MCF 10A (cell line): ENCODE data around the gene AZIN2. TPM values are rescaled to one million over a fixed set of nuclear protein-coding genes. Genes with fewer than 3 reads are reported as not detected.

Experiments used
- BruUV-seq: library from RNA; stranded (reverse); fragments of 400-500 nt; replicated peaks from 2 replicates; lab custom pipeline; 2021; lab: Mats Ljungman, UMichigan
- CTCF ChIA-PET: fragments of 300-600 bp; sonication (Branson Sonifier 250); formaldehyde crosslinking; extraction: SDS; loops from one replicate; lab custom pipeline; 2021; ENCODE audit warnings: antibody characterized with exemption, inconsistent platforms; lab: Yijun Ruan, JAX
- POLR2A ChIA-PET: fragments of 300-600, 350-650 bp; sonication (Branson Sonifier 250); formaldehyde crosslinking; extraction: SDS; loops from one replicate; lab custom pipeline; 2020; ENCODE audit warnings: antibody characterized with exemption, inconsistent platforms; lab: Yijun Ruan, JAX
- DNase-seq: peaks from one replicate; pipeline ENCODE4 v3.0.0-alpha.2; 2018; ENCODE audit not compliant: unreplicated experiment
- H3K27ac Mint-ChIP-seq: one replicate; pipeline ENCODE4 v1.8.0; 2022; ENCODE audit warnings: mild to moderate bottlenecking, low read depth, mixed read lengths; ENCODE audit not compliant: unreplicated experiment
- H3K27me3 Mint-ChIP-seq: one replicate; pipeline ENCODE4 v1.8.0; 2022; ENCODE audit warnings: mixed read lengths; ENCODE audit not compliant: insufficient read depth, unreplicated experiment
- H3K36me3 Mint-ChIP-seq: one replicate; pipeline ENCODE4 v1.8.0; 2022; ENCODE audit warnings: mild to moderate bottlenecking, moderate library complexity, mixed read lengths; ENCODE audit not compliant: insufficient read depth, unreplicated experiment
- H3K4me1 Mint-ChIP-seq: one replicate; pipeline ENCODE4 v1.8.0; 2022; ENCODE audit warnings: mixed read lengths; ENCODE audit not compliant: insufficient read depth, unreplicated experiment
- H3K4me3 Mint-ChIP-seq: one replicate; pipeline ENCODE4 v1.8.0; 2022; ENCODE audit warnings: mild to moderate bottlenecking, moderate library complexity, mixed read lengths; ENCODE audit not compliant: unreplicated experiment
- H3K9me3 Mint-ChIP-seq: one replicate; pipeline ENCODE4 v1.8.0; 2022; ENCODE audit warnings: mixed read lengths; ENCODE audit not compliant: unreplicated experiment
- intact Hi-C: fragments of 100-400 bp; cut with micrococcal nuclease; formaldehyde crosslinking; loops from 2 replicates; pipeline ENCODE4 v1.14.1; 2022
- total RNA-seq: library from RNA; stranded (reverse); gene quantifications from 2 replicates; pipeline ENCODE4 v1.2.3, GENCODE V29; 2022
- TF ChIP-seq, protein P1 (sequence below): fragments of 200-600 bp; IDR thresholded peaks from one replicate; pipeline ENCODE4 v1.8.0; 2022; ENCODE audit warnings: antibody characterized with exemption, mild to moderate bottlenecking; ENCODE audit not compliant: unreplicated experiment

Gene AZIN2
- total RNA-seq, 1 experiment from 2014 or later = 1.6 TPM

DNA sequence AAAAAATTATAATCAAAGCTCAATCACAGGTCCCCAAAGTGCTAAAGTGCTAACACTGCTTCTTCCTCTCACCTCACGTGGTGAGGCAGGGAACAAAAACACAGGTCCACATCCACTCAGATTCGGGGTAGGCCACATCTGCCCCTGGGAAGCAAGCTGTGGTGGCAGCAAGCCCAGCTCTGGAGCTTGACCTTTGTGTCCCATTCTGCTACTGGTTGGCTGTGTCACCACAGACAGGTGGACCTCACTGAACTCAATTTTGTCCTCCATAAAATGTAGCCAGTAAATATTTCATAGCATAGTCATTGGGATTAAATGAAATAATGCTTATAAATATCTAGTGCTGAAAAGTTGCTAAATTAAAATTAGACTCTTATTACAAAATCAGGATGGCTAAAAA lies 8.5 kb downstream of the AZIN2 start:
- TF ChIP-seq, protein P1, sequence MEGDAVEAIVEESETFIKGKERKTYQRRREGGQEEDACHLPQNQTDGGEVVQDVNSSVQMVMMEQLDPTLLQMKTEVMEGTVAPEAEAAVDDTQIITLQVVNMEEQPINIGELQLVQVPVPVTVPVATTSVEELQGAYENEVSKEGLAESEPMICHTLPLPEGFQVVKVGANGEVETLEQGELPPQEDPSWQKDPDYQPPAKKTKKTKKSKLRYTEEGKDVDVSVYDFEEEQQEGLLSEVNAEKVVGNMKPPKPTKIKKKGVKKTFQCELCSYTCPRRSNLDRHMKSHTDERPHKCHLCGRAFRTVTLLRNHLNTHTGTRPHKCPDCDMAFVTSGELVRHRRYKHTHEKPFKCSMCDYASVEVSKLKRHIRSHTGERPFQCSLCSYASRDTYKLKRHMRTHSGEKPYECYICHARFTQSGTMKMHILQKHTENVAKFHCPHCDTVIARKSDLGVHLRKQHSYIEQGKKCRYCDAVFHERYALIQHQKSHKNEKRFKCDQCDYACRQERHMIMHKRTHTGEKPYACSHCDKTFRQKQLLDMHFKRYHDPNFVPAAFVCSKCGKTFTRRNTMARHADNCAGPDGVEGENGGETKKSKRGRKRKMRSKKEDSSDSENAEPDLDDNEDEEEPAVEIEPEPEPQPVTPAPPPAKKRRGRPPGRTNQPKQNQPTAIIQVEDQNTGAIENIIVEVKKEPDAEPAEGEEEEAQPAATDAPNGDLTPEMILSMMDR = no peak
- H3K27me3 Mint-ChIP-seq = no peaks in the 10 kb centered on the region
- BruUV-seq = no TSS peak
- intact Hi-C loops = loop anchor here (5.0 to 10.0 kb wide), 3 partner anchors 305 to 685 kb away; no protein-coding TSS in a partner anchor
- ChIA-PET CTCF (interaction anchor here (0.5 to 6.7 kb wide), 4 partner anchors 130 to 394 kb away, joined by 3 to 58 read pairs (median 4); no protein-coding TSS in a partner anchor), POLR2A (no interaction called here)
- H3K4me1 Mint-ChIP-seq = no peaks in the 10 kb centered on the region
- H3K9me3 Mint-ChIP-seq = no peaks in the 10 kb centered on the region
- no peak overlapping the region for H3K4me3 Mint-ChIP-seq
- H3K36me3 Mint-ChIP-seq = peaks cover 6% of the 10 kb centered on the region
- no peak for DNase-seq
- H3K27ac Mint-ChIP-seq = no peak overlapping the region

DNA sequence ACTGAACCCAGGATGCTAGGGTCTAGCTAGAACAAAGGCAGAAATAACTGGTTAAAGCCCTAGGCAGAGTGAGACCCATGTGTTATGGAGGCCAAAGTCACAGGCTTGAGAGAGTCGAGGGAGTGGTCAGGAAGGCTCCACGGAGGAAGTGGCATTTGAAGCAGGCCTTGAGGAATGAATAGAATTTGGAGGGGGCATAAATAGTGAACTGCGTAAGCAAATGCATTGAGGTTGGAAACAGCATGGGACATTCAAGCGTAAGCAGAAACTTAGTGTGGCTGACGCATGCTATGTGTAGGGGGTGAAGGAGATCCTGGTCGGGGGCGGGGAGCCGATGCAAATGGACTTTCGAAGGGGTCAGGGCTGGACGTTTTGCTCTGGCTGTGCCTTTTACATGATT lies 11.5 kb downstream of the AZIN2 start:
- POLR2A ChIA-PET = no interaction called here

DNA sequence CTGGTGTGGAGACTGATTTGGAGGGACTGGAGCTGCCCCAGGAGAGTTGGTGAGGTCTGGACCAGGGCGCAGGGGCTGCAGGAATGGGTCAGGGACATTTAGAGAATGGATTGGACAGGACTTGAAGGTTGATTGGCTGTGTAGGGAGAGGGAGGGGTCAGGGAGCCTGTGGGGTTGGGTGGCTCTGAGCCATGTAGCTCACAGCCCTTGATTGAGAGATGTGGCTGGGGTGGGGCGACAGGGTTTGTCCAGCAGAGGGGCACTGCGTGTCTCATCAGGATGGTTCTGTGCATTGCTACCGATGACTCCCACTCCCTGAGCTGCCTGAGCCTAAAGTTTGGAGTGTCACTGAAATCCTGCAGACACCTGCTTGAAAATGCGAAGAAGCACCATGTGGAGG lies 12.1 kb downstream of the AZIN2 start:
- Mint-ChIP-seq H3K36me3 (peaks cover 6% of the 10 kb centered on the region), H3K9me3 (no peaks in the 10 kb centered on the region), H3K27ac (no peak overlapping the region), H3K27me3 (no peaks in the 10 kb centered on the region), H3K4me1 (no peaks in the 10 kb centered on the region), H3K4me3 (no peak overlapping the region)
- TF ChIP-seq, protein P1 = no peak
- ChIA-PET POLR2A (no interaction called here), CTCF (interaction anchor here (0.6 to 4.2 kb wide), 8 partner anchors 12 to 378 kb away, joined by 3 to 27 read pairs (median 4); partner anchors contain the start of gene ZSCAN20)
- no peak for DNase-seq
- BruUV-seq = no TSS peak
- intact Hi-C loops = no loop called here

More for the DNA sequence above, 11.5 kb downstream of the AZIN2 start:
- H3K27ac Mint-ChIP-seq = no peak overlapping the region
- no peak for DNase-seq
- no peaks in the 10 kb centered on the region for H3K27me3 Mint-ChIP-seq
- H3K4me3 Mint-ChIP-seq = no peak overlapping the region
- no peaks in the 10 kb centered on the region for H3K4me1 Mint-ChIP-seq
- TF ChIP-seq, protein P1 = no peak
- peaks cover 6% of the 10 kb centered on the region for H3K36me3 Mint-ChIP-seq
- no peaks in the 10 kb centered on the region for H3K9me3 Mint-ChIP-seq
- intact Hi-C loops = no loop called here
- no TSS peak for BruUV-seq
- CTCF ChIA-PET = interaction anchor here (0.6 to 1.6 kb wide), 5 partner anchors 12 to 221 kb away, joined by 3 to 7 read pairs (median 3); no protein-coding TSS in a partner anchor

DNA sequence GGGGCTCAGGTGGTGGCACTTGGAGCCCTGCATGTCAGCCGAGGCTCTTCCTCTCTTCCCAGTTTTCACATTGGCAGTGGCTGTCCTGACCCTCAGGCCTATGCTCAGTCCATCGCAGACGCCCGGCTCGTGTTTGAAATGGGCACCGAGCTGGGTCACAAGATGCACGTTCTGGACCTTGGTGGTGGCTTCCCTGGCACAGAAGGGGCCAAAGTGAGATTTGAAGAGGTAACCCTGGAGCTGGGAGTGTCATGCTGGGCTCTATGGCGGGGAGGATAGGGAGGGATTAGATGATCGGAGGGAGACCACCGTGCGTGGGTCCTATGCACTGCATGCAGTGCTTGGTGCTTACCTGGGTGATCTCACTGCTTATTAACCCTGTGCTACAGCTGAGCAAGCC lies 13.5 kb downstream of the AZIN2 start:
- no peak overlapping the region for H3K4me3 Mint-ChIP-seq
- peaks cover 12% of the 10 kb centered on the region for H3K4me1 Mint-ChIP-seq
- ChIA-PET CTCF (interaction anchor here (0.5 to 4.2 kb wide), 23 partner anchors 10 to 850 kb away, joined by 3 to 42 read pairs (median 3); partner anchors contain the start of gene ZSCAN20), POLR2A (interaction anchor here (1.8 kb wide), 1 partner anchor 33 kb away, joined by 6 read pairs; no protein-coding TSS in a partner anchor)
- TF ChIP-seq, protein P1 = no peak
- no peaks in the 10 kb centered on the region for H3K9me3 Mint-ChIP-seq
- H3K36me3 Mint-ChIP-seq = peaks cover 8% of the 10 kb centered on the region
- DNase-seq = no peak
- H3K27ac Mint-ChIP-seq = no peak overlapping the region
- intact Hi-C loops = loop anchor here (2.0 kb wide), 2 partner anchors 274 to 518 kb away; no protein-coding TSS in a partner anchor
- no peaks in the 10 kb centered on the region for H3K27me3 Mint-ChIP-seq
- BruUV-seq = no TSS peak
